Spleen (tissue), 7 donors: ENCODE measurements around the gene IL17REL.

ENCODE experiments used
- POLR2A ChIP-seq, 3 donors: fragments of 450-650 bp; IDR thresholded peaks; one replicate each; pipeline ENCODE4 v1.5.1; 2017; ENCODE audit warnings: antibody characterized with exemption in 3 of 3, mild to moderate bottlenecking in 1 of 3
- POLR2AphosphoS5 ChIP-seq, 3 donors: sonication (generic); formaldehyde crosslinking; IDR thresholded peaks; one replicate each; pipeline ENCODE4 v1.5.1; 2017; ENCODE audit warnings: antibody characterized with exemption in 3 of 3
- TF ChIP-seq, protein P1 (sequence below), 11 experiments: fragments of 200-600 bp in 7 of 11; fragments of 450-650 bp in 4 of 11; sonication (generic) in 4 of 11; IDR thresholded peaks in 8 of 11; conservative IDR thresholded peaks in 3 of 11; 1 replicate in 7 of 11; 2 replicates in 4 of 11; pipeline versions ENCODE4 v1.4.0 to v1.8.0; 2016 to 2021; ENCODE audit warnings: antibody characterized with exemption in 11 of 11, inconsistent platforms in 4 of 11, mild to moderate bottlenecking in 1 of 11
- donor health status: DM: no; HTN: no; CAD: no; lungs with moderate emphysema.
- donor health status: DM: no; HTN: no; CAD: no.
- donor health status: DM: no; HTN: no; CAD: no.

DNA sequence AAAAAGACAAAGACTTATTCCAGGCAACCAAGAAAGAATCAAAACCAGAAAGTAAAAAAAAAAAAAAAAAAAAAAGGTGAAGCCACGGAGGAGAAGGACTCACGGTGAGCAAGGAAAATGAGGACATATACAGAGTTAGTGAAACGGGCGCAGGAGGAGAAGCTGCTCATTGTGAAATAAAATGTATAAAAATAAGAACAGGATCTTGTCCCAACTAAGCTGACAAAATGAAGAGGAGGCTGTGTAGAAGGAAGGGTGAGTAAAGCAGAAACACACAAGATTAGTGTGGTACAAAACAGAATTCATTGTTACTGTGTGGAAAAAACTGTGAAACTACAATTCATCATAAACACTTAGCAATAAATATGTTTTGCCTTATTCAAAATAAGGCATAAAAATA lies 7.6 kb downstream of the IL17REL start:
- TF ChIP-seq, protein P1, sequence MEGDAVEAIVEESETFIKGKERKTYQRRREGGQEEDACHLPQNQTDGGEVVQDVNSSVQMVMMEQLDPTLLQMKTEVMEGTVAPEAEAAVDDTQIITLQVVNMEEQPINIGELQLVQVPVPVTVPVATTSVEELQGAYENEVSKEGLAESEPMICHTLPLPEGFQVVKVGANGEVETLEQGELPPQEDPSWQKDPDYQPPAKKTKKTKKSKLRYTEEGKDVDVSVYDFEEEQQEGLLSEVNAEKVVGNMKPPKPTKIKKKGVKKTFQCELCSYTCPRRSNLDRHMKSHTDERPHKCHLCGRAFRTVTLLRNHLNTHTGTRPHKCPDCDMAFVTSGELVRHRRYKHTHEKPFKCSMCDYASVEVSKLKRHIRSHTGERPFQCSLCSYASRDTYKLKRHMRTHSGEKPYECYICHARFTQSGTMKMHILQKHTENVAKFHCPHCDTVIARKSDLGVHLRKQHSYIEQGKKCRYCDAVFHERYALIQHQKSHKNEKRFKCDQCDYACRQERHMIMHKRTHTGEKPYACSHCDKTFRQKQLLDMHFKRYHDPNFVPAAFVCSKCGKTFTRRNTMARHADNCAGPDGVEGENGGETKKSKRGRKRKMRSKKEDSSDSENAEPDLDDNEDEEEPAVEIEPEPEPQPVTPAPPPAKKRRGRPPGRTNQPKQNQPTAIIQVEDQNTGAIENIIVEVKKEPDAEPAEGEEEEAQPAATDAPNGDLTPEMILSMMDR (IDR thresholded peaks at IDR 0.05 in 8 of 11, conservative IDR thresholded peaks at IDR 0.05 in 3 of 11): no peak
- TF ChIP-seq POLR2AphosphoS5 (IDR thresholded peaks at IDR 0.05) (no peak), POLR2A (IDR thresholded peaks at IDR 0.05) (no peak)
